ENCODE results near the gene CYB5R3.
"Not testable (repeated sequence)": the region's sequence is repeated elsewhere in the genome, so short reads cannot be mapped to it uniquely, and the experiment has no call there.

CYB5R3 gene

GRCh38 chr22:42596336-42596735, 52.9 kb downstream of the CYB5R3 start:
- no peak for DNase-seq

- DNase-seq: no peak
Measured at GRCh38 chr22:42595434-42595833, 53.8 kb downstream of the CYB5R3 start.

DNA sequence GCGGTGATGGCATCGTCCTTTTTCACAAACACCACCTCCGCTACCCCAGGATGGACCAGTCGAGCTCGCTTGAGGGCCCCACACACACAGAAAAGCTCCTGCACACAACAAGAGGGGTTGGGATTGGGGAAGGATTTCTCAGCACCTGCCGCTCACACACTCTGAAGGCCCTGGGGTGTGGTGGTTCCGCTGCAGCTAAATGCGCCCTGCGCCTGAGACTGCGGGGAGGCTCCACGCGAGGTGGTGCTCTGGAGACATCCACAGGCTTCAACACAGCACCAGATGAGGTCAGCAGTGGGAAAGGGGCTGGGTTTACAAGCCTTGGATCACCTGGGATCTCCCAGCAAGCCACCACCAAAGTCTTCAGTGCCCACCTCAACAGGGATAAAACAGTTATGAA, 57.2 kb downstream of the CYB5R3 start:
- DNase-seq: no peak

DNA sequence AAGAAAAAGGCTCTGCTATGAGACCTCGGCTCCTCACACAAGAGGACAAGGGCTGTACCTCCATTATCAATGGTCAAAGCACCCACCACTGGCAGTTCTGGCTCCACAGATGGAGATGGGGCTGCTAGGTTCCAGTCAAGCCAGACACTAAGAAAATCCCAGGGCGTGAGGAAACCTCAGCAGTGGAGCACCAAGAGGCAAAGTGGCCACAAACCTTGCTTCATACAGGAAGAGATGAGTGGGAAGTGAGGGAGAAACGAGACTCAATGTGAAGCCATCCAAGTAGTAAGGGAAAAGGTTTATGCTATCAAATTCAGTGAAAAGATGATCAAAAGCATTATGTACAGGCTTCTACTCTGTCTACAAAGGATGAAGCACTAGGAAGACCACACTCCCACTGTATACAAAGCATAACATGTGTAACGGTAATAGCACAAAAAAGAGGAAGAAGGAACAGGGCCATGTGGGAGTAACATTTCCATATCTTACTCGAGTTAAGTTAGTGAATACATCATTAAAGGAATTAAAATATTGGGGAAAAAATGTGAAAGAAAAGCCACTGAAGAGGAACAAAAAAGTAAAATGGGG, 61.5 kb downstream of the CYB5R3 start:
- no peak for DNase-seq

DNA sequence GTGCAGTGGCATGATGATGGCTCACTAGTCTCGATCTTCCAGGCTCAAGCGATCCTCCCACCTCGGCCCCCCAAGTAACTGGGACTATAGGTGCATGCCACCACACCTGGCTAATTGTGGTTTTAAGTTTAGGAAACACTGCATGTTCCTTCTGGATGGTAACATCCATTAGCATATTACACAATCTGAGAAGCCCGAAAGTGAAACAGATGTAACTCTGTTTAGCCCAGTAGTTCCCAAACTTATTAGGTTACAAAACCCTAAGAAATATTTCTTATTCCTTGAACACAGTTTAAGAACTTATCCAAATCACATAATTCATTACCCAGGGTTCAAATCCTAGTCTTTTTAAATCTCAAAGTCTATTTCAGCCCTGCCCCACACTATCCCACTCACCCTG, 62.8 kb downstream of the CYB5R3 start:
- DNase-seq: no peak

- DNase-seq: no peak
Measured at GRCh38 chr22:42585096-42585495, 64.1 kb downstream of the CYB5R3 start.

DNA sequence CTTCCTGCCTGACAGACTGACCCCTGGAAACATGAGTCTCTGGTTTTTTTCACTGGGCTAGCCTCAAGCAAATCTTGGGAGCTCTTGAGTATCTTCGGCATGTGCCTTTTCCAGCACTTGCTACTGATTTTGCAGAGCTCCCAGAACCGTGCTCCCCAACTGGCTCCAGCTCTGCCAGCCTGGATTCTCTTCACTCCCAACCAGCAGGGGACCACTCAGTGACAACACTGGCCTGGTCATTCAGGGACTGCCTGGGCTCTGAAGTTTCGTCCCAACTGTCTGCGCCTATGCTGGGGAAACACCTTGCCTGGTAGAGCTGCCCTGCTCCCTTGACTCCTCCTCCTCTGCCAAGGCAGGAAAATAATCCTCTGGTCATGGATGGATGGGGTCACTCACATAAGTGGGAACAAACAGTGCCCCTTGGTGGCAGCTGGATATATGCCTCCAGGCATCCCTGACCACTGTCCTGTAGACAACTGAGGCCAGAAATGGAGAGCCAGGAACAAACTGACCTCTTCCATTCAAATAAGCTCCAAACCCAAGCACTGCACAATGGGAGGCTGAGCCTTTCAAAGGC, 64.7 kb downstream of the CYB5R3 start:
- DNase-seq: no peak

DNA sequence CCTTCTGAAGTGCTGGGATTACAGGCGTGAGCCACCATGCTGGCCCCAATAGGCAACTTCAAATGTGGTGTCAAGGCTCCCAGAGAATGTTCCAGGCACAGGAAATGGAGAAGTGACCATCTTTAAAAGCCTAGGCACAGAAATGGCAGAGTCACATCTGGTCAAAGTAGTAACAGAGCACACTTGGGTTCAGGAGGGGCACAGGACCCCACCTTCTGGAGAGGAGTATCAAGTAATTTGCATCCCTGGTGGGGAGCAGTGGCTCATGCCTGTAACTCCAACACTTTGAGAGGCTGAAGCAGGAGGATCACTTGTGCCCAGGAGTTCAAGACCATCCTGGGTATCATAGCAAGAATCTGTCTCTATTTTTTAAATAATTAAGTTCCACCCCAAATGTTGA, 66.2 kb downstream of the CYB5R3 start:
- no peak for DNase-seq

GRCh38 chr22:42581762-42582716, 67.2 kb downstream of the CYB5R3 start:
- peak; percentile 72 for DNase-seq

DNA sequence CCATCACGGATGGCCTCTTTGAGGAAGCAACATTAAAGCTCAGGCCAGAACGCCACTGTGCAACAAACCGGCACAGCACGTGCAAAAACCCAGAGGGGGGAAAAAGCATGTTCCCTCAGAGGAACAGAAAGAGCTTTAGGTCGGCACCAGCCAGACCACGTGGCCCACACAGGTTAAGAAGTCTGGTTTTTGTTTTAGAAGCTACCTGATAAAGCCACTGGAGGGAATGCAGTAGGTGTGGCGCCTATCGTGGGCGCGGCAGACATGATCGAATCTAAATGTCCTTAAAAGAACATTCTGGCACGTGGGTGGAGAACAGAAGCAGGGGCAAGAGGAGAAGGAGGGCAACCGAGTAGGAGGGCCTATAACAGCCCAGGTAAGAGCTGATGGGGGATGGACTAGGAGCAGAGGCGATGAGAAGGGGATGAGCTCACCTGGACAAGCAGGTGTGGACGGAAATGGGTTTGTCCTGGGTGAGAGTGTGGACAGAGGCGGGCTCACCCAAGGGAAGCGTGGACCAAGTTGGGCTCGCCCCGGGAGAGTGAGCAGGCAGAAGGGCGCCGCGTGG, 67.9 kb downstream of the CYB5R3 start:
- not testable (repeated sequence) for DNase-seq

DNA sequence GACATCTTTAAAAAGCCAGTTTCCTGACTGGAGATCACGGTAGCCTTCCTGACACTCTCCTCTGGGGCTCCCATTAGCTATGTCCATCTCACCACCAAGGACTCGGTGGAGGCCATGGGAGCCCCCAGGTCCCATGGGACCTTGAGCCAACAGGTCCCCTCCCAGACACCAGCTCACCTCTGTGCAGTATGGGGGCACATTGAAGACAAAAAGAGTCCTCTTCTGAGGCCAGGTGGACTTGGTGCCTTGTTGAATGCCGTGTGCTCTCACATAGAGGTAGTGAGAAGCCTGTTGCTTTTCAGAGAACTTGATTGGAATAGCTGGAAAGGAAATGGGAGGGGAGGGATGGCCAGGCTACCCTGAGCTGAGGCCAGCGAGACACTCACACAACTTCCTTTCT, 69.2 kb downstream of the CYB5R3 start:
- not testable (repeated sequence) for DNase-seq

- no peak for DNase-seq
Measured at GRCh38 chr22:42577623-42578240, 71.5 kb downstream of the CYB5R3 start.

GRCh38 chr22:42577141-42577540, 72.1 kb downstream of the CYB5R3 start:
- not testable (repeated sequence) for DNase-seq

GRCh38 chr22:42575996-42576574, 73.1 kb downstream of the CYB5R3 start:
- DNase-seq: not testable (repeated sequence)

- DNase-seq: not testable (repeated sequence)
Measured at GRCh38 chr22:42574468-42574867, 74.7 kb downstream of the CYB5R3 start.

DNA sequence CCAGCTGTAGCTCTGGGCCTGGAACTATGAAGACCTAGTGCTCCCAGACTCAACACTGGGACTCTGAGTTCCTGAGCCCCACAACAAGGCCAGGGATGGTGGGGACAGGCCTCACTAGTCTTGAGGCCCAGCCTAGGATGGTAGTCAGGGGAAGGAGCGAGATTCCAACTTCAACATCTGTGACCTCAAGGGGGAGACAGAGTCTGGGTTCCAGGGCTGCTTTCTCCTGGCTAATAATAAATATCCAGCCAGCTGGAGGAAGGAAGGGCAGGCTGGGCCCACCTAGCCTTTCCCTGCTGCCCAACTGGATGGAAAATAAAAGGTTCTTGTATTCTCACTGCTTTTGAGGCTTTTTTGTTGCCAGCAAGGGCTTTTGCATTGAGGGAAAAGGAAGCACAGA, 75.1 kb downstream of the CYB5R3 start:
- DNase-seq: not testable (repeated sequence)

- DNase-seq: not testable (repeated sequence)
Measured at GRCh38 chr22:42571068-42571467, 78.1 kb downstream of the CYB5R3 start.

- DNase-seq: not testable (repeated sequence)
Measured at GRCh38 chr22:42570580-42570979, 78.6 kb downstream of the CYB5R3 start.

DNA sequence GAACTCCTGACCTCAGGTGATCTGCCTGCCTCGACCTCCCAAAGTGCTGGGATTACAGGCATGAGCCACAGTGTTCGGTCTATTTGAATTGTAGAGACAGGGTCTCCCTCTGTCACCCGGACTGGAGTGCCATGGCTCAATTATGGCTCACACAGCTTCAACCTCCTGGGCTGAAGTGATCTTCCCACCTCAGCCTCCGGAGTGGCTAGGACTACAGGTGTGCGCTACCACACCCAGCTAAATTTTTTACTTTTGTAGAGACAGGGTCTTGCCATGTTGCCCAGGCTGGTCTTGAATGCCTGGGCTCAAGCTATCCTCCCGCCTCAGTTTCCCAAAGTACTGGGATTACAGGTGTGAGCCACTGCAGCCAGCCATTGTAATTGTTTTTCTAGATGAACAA, 81.2 kb downstream of the CYB5R3 start:
- not testable (repeated sequence) for DNase-seq
